Measurements from ENCODE around the gene CDK1.

DNA sequence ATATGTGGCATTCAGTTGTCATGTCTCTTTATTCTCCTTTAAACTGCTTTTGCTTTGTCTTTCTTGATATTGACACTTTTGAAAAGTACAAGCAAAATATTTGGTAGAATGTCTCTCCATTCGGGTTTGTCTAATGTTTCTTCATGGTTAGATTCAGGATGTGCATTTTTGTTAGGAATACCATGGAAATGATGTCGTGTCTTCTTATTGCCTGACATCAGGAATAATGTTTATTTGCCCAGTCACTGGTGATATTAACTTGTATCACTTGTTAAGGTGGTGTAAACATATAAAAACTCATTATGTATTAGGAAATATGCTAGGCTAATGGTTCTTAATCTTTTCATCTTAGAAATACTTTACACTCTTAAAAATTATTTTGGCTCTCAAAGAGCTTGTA is 43.4 kb downstream of the CDK1 start:
- TF ChIP-seq EZH2 (IDR thresholded peaks at IDR 0.05; ENCODE audit: insufficient read depth, poor library complexity, severe bottlenecking) (no peak), EZH2phosphoT487 (IDR thresholded peaks at IDR 0.05; ENCODE audit: insufficient read depth, low read depth) (no peak)

Measured in GM23248 (cell line).